HTERT RPE-1 (cell line): Measurements from ENCODE around the gene CCNL2.

Experiments used
- in situ Hi-C: fragments of 300-500 bp; cut with MboI; formaldehyde crosslinking; loops from 4 replicates; pipeline ENCODE4 v1.14.3; 2020; ENCODE audit warnings: low sequenced_read_pairs

Gene CCNL2

DNA sequence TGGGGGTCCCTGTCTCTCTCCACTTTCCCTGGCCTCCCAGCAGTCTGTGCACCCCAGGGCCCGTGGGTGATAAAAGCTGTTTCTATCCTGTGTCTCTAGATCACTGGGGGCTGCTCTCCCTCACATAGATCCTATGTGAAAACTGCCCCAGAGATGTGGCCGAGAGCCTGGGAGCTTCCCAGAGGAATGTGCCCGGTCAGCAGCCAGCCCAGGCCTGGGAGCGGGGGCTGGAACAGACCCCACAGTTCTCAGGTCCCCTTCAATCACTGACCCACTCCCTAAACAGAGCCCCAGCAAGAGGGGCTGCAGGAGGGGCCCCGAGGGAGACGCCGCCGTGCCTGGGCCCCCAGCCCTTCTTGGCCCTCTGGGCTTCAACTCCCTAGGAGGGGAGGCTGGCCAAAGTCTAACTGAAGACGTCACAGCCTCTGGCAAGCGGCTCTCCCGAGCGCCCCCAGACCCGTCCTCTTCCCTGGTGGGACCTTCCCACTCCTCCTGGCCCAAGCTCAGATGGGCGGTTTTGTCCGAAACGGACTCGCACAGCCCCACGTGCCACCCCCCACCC is 41.2 kb downstream of the CCNL2 start:
- in situ Hi-C loops: no loop called here

- in situ Hi-C loops: no loop called here
Measured at GRCh38 chr1:1356796-1357401, 42.2 kb downstream of the CCNL2 start.

DNA sequence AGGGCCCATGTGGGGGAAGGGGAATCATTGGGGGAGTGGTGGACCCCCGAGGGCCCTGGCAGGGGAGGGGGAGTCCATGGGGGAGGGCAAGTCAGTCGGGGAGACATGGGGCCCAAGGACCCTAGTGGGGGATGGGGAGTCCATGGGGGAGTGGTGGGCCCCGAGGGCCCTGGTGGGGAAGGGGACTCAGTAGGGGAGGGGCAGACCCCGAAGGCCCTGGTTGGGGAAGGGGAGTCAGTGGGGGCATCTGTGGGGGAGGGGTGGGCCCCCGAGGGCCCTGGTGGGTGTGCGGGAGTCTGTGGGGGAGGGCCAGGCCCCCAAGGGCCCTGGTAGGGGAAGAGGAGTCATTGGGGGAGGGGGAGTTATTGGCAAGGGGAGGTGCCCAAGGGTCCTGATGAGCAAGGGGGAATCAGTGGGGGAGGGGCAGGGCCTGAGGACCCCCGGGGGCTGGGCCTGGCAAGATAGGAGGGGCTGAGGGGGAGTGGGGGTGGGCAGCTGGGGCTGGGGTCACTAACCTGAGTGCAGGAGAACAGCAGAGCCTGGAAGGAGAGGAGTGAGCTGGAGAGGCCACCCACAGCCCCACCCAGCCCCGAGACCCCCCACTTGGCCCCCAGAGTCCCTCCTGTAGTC is 42.9 kb downstream of the CCNL2 start:
- in situ Hi-C loops: no loop called here

GRCh38 chr1:1355416-1355815 is 43.7 kb downstream of the CCNL2 start:
- in situ Hi-C loops: no loop called here

DNA sequence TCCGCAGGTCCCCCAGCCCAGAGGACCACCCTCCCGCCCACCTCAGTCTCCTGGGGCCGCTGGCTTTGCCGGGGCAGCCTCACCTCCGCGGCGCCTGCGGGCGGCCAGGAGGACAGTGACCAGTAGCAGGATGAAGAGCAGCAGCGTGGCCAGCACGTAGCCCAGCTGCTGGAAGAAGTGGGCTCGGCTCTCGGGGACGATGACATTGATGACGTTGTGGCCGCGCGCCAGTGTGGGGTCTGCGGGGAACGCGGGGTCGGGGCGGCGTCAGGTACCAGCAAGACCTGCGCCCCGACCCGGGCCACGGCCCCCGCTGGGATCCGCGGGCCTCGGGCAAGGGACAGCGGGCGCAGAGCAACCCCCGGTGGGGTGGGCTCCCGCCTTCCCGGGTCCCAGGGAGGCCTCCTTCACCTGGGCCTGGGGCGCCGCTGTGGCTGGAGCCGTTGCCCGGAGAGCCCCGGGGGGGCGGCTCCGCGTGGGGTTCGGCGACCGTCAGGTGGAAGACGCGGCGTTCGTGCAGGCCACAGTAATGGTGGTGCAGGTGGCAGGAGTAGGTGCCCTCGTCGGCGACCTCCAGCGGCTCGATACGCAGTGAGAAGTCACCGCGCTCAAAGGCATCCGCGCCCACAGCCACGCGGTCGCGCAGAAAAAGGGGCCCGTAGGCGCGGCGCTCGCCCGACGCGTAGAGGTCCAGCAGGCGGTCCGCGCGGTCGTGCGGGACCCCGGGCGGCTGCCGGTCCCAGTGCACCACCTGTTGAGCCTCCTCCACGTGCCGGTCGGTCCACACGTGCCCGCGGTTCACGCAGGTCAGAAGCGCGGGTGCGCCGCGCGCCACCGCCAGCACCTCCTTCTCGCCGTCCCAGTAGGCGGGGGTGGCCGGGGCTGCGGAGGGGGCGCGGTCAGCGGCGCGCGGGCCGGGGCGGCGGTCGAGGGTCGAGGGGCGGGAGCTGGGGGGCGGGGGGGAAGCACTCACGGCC is 44.6 kb downstream of the CCNL2 start:
- in situ Hi-C loops: no loop called here

DNA sequence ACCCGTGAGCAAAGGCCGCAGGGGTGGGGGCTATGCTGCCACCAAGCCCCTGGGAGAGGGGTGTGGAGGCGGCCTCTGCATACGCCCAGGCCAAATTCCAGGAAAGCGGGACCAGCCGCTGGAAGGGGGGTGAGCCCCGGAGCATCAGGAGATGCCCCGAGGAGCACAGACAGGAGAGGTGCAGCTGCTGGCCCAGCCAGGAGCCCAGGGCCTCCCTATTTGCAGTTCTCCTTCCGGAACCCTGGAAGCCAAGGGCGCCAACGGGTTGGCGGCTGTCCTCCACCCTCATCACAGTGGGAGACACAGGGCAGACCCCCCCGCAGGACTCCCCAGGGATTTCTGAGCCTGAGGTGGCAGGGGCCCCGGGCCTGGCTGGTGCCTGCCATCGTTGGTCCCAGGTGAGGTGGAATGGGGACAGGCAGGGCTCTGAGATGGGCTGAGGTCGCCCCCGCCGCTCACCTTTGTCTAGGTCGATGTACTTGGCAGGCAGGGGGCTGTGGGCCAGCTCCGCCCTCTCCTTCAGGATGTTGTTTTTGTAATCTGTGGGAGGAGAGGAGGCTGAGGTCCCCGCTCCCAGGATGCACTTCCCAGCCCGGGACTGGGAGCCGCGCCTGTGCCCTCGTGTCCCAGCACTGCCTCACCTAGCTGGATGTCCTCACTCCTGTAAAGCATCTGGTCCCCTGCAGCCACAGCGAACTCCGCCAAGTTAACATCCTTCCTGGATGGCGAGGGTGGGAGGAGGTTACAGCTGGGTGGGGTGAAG is 45.6 kb downstream of the CCNL2 start:
- in situ Hi-C loops: no loop called here

GRCh38 chr1:1352786-1353388 is 46.2 kb downstream of the CCNL2 start:
- in situ Hi-C loops: no loop called here

DNA sequence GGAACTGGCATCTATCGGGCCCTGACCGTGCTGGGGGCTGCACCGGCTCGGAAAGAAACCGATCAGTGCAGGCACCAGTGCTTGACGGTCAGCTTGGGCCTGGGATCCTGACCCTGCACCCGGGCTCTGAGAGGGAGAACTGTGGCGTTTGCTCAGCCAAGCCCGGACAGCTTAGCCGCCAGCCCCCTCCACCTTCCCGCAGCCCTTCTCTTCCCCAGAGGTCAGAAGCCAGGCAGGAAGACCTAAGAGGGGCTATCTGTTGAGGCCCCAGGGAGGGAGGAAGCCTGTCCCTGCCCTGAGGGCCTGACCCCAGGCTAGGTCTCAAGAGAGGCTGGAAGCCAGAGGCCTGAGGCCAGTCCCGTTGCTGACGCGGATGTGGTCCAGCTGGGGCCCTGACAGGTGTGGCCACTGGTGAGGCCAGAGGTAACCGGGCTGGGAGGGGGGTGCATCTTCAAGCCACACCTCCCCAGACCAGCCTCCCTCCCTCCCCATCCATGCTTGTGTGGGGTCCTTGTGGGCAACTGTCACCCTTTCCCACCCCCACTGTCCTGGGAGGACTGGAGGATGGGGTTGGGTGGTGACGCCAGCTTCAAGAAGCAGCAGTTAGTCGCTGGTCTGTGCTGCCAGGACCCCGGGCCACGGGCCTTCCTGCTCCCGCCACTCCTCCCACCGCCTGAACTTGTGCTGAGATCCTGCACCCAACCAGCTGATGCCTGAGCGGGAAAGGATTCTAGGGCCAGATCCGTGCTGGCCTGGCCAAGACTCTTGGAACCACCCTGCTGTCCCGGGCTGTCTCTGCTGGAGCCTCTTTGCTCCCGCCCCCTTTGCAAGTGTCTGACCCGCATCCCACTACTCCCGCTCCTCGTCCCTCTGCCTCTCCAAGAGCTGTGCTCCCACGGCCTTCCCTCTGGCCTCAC is 47.4 kb downstream of the CCNL2 start:
- in situ Hi-C loops: no loop called here

DNA sequence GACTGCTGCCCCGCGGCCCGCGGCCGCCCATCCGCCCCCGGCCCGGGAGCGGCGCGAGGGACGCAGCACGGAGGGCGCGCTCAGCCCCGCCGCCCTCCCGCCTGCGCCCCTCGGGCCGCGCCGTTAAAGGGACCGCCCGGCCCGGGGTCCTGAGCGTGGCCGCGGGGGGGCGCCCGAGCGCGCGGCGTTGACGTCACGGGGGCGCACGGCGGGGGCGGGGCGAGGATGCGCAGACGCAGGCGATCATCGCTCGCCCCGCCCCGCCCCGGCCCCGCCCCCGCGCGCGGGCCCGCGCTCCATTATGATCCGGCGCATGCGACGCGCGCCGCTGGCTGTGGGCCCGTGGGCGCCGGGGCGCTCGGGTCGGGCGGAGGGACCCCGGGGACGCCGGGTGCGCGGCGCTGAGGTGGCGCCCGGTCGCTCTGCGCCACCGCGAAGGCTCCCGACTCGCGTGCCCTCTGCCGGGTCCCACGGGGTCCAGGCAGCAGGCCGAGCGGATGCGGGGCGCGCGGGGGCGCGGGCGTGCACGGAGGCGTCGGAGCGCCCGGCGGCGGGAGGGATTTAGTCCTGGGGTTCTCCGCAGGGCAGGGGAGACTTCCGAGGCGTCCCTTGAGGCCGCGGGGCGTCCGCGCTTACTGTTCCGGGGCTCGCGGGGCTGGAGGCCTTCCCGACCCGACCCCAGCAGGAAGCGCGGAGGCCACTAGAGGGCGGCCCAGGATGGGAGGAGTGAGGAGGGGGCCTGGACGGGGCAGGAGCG is 49.7 kb downstream of the CCNL2 start, which contains the start of gene DVL1:
TSS of gene DVL1 (minus strand) at position 163 of the 757 bp plus-strand sequence. CDS start 353 bp downstream, outside the sequence.
- in situ Hi-C loops: no loop called here

DNA sequence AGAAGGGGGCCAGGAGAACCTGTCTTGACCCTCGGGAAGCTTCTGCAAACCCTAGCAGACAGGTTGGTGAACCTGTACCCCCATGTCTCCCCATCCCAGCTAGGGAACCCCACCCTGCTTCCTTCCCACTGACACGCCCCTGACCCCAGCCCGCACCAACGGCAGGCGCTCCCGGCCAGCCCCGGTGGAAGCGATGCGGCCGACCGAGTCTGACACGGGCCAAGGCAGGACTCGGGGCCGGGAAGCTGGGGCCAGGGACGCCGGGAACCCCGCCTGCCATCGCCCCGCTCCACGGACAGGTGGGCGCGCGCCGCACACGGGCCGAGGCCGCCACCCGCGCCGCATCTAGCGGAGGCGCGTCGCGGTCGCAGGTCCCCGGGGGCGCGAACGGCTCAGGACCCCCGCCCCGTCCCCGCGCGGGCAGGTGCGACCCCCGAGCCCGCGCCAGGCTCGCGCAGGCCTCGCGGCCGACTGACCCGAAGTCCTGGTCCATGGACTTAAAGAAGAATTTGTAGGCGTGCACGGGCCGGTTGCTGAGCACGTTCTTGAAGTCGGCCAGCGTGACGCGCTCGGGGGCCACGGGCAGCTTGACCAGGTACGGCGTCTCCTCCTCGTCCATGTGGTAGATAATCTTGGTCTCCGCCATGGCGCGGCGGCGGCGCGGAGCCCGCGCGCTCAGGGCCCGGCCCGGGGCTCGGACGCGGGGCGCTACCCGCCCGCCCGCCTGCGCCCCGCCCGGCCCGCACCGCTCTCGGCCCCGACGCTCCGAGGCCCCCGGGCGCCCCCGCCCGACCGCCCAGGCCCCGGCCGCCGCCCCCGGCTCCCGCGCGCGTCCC is 50.5 kb downstream of the CCNL2 start:
- in situ Hi-C loops: no loop called here

DNA sequence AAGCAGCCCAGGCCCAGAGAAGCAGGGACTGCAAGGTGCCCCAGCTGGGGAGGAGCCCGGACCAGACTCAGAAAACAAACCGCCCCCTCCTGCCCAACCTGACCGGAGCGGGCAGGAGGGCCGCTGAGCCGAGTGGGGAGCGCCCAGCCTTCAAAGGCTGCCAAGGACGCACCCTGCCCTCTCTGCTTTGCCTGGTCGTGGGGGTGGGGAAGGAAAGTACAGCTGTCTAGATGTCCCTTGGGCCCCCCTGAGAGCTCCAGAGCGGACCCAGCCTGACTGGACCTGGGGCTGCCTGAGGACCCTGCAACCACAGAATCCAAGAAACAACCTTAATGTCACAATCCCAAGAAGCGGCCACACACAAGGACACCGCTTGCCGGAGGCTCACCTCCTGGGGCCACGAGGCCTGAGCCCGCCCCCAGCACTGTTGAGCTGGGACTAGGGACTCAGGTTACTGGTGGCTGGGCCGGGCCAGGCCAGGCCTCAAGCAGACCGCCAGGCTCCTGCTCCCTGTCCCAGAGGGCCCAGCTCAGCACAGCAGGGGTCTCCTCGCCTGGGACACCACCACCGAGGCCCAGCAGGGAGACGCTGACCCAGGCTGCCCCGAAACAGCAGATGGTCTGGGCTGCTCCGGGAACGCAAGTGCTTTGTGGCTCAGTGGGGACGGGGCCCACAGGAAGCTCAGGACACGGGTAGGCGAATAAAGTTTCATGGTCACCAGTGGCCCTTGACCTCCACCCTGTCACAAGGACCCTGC is 51.3 kb downstream of the CCNL2 start:
- in situ Hi-C loops: no loop called here

DNA sequence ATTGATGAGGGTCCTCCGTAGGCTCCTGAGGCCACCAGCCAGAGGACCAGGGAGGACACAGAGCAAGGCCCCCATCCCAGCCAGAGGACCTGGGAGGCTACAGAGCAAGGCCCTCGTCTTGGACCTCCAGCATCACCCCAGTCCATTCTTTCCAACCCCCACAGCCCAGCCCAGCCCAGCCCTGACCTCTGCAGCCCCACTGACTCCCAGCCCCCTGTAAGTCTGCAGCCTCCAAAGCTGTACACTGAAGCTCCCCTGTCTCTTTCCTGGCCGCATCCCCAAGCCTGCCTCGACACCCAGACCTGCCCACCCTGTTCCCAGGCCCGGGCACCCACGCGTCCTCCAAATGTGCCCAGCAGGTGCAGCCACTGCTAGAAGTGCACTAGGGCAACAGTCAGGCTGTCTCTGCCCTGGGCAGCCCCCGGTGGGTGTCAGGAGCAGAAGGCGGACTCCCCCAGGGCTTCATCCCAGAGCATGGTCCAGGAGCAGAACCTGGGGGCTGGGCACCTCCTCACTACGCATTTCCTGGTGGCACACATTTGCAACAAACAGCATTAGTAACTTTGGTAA is 52.0 kb downstream of the CCNL2 start:
- in situ Hi-C loops: no loop called here

- in situ Hi-C loops: no loop called here
Measured at GRCh38 chr1:1346501-1346890, 52.6 kb downstream of the CCNL2 start.

- in situ Hi-C loops: no loop called here
Measured at GRCh38 chr1:1345860-1346500, 53.2 kb downstream of the CCNL2 start.

DNA sequence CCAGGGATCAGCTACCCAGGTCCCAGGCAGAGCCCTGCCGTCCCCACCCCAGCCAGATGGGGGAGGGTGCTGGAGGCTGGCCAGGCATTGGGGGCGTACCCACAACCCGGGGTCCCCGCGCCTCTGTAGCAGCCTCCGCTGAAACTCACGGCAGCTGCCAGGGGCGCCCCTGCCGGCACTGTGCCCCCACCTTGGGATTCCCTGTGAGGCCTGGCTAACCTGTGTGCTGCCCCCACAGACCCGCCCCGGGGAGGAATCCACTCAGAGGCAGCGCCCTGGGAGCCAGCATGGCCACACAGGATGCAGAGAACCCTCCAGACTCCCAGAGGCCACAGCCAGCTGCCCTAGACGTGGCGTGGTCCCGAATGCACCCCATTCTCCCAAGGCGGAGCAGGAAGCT is 53.8 kb downstream of the CCNL2 start:
- in situ Hi-C loops: no loop called here
